Neuronal stem cell (in vitro differentiated cells): ENCODE results near the gene NT5E.
"Not testable (repeated sequence)": the region's sequence is repeated elsewhere in the genome, so short reads cannot be mapped to it uniquely, and the experiment has no call there.

Experiments
- DNase-seq: peaks from one replicate; pipeline ENCODE4 v3.0.0-alpha.2; 2013; ENCODE audit warnings: low spot score
- H2AFZ ChIP-seq: one replicate; pipeline ENCODE4 v1.6.1; 2013; ENCODE audit warnings: mild to moderate bottlenecking, low read length, inconsistent platforms
- H2AK5ac ChIP-seq: 2 replicates; pipeline ENCODE4 v1.6.1; 2013; ENCODE audit warnings: low read depth, mild to moderate bottlenecking, inconsistent platforms, low read length, moderate library complexity, mixed read lengths
- H2BK120ac ChIP-seq: 2 replicates; pipeline ENCODE4 v1.6.1; 2013; ENCODE audit warnings: low read depth, mild to moderate bottlenecking, inconsistent platforms, low read length, moderate library complexity, mixed read lengths
- H2BK12ac ChIP-seq: one replicate; pipeline ENCODE4 v1.6.1; 2013; ENCODE audit warnings: low read length, inconsistent platforms
- H2BK15ac ChIP-seq: 2 replicates; pipeline ENCODE4 v1.6.1; 2013; ENCODE audit warnings: mild to moderate bottlenecking, low read length, inconsistent platforms, mixed read lengths
- H2BK5ac ChIP-seq: one replicate; pipeline ENCODE4 v1.6.1; 2013; ENCODE audit warnings: inconsistent platforms, mild to moderate bottlenecking, low read length, moderate library complexity
- H3K14ac ChIP-seq: one replicate; pipeline ENCODE4 v1.6.1; 2013; ENCODE audit warnings: low read length, inconsistent platforms
- H3K18ac ChIP-seq: 2 replicates; pipeline ENCODE4 v1.6.1; 2013; ENCODE audit warnings: low read length, inconsistent platforms
- H3K23ac ChIP-seq: 2 replicates; pipeline ENCODE4 v1.6.1; 2013; ENCODE audit warnings: low read depth, mild to moderate bottlenecking, mixed read lengths, low read length, inconsistent platforms; ENCODE audit not compliant: poor library complexity
- H3K27ac ChIP-seq: replicated peaks from 3 replicates; pipeline ENCODE4 v1.5.1; 2013; ENCODE audit warnings: low read length, inconsistent platforms
- H3K27me3 ChIP-seq, 3 experiments: 2 replicates each; pipeline ENCODE4 v1.6.1; 2013; ENCODE audit warnings: low read length in 3 of 3, mild to moderate bottlenecking in 2 of 3, inconsistent platforms in 1 of 3, low read depth in 1 of 3, mixed read lengths in 1 of 3, moderate library complexity in 1 of 3; ENCODE audit not compliant: control insufficient read depth in 3 of 3, insufficient read depth in 3 of 3
- H3K36me3 ChIP-seq, 2 donors: replicated peaks in 1 of 2; 2 replicates each; pipeline ENCODE4 v1.6.1; 2013; ENCODE audit warnings: low read length in 2 of 2; ENCODE audit not compliant: control insufficient read depth in 2 of 2, insufficient read depth in 2 of 2
- H3K4ac ChIP-seq: 2 replicates; pipeline ENCODE4 v1.6.1; 2013; ENCODE audit warnings: inconsistent platforms, mild to moderate bottlenecking, low read length, moderate library complexity
- H3K4me1 ChIP-seq, 2 donors: 1 replicate in 1 of 2; 2 replicates in 1 of 2; pipeline ENCODE4 v1.6.1; 2013; ENCODE audit warnings: low read length in 2 of 2, low read depth in 1 of 2; ENCODE audit not compliant: control insufficient read depth in 2 of 2, insufficient read depth in 1 of 2
- H3K4me2 ChIP-seq: one replicate; pipeline ENCODE4 v1.6.1; 2013; ENCODE audit warnings: mild to moderate bottlenecking, low read length, inconsistent platforms; ENCODE audit not compliant: insufficient read depth, poor library complexity, severe bottlenecking
- H3K4me3 ChIP-seq, 2 donors: 2 replicates each; pipeline ENCODE4 v1.5.1; 2013; ENCODE audit warnings: low read length in 2 of 2, mild to moderate bottlenecking in 2 of 2, inconsistent platforms in 1 of 2, moderate library complexity in 1 of 2
- H3K79me1 ChIP-seq: one replicate; pipeline ENCODE4 v1.6.1; 2013; ENCODE audit warnings: low read depth, mild to moderate bottlenecking, inconsistent platforms, low read length, moderate library complexity
- H3K9ac ChIP-seq: one replicate; pipeline ENCODE4 v1.6.1; 2013; ENCODE audit warnings: mild to moderate bottlenecking, low read depth, low read length, inconsistent platforms; ENCODE audit not compliant: poor library complexity
- H3K9me3 ChIP-seq, 2 donors: replicated peaks in 1 of 2; 2 replicates each; pipeline versions ENCODE3 to v1.6.1; 2013; ENCODE audit warnings: low read length in 2 of 2, mild to moderate bottlenecking in 2 of 2, inconsistent platforms in 1 of 2, low read depth in 1 of 2, mixed read lengths in 1 of 2, moderate library complexity in 1 of 2; ENCODE audit not compliant: control insufficient read depth in 2 of 2, insufficient read depth in 1 of 2
- H4K8ac ChIP-seq: one replicate; pipeline ENCODE4 v1.6.1; 2013; ENCODE audit warnings: low read depth, mild to moderate bottlenecking, inconsistent platforms, low read length, moderate library complexity
- H4K91ac ChIP-seq: one replicate; pipeline ENCODE4 v1.6.1; 2013; ENCODE audit warnings: low read length, low read depth, mild to moderate bottlenecking, inconsistent platforms; ENCODE audit not compliant: poor library complexity
- WGBS, 2 donors: extraction: QIAGEN DNeasy Blood & Tissue Kit; methylation state at CpG; one replicate each; pipeline ENCODE4 v1.1.7; 2013; ENCODE audit warnings: missing lambda C conversion rate in 2 of 2, mixed read lengths in 1 of 2; ENCODE audit not compliant: insufficient read length in 2 of 2, insufficient replicate concordance in 1 of 2; ENCODE audit errors: extremely low coverage in 2 of 2; 5-methylcytosine and 5-hydroxymethylcytosine counted together

NT5E gene

GRCh38 chr6:85402922-85403321 lies 47.0 kb upstream of the NT5E start:
- peaks cover 3 to 7% of the 10 kb centered on the region in 2 donors for H3K4me1 ChIP-seq

GRCh38 chr6:85403331-85404015 lies 46.4 kb upstream of the NT5E start:
- WGBS, 2 donors: no CpG with 5 or more reads among the region's 2 CpGs
- H2BK5ac ChIP-seq: no peak overlapping the region
- no peak overlapping the region for H3K23ac ChIP-seq
- H3K27ac ChIP-seq: no peak overlapping the region
- H3K9me3 ChIP-seq: no peaks in the 10 kb centered on the region
- DNase-seq: no peak
- H3K4me2 ChIP-seq: no peak overlapping the region
- no peak overlapping the region for H2BK120ac ChIP-seq
- no peak overlapping the region for H2BK15ac ChIP-seq
- no peaks in the 10 kb centered on the region for H3K36me3 ChIP-seq
- peaks cover 3 to 7% of the 10 kb centered on the region in 2 donors for H3K4me1 ChIP-seq
- H4K91ac ChIP-seq: no peak overlapping the region
- no peak overlapping the region for H3K18ac ChIP-seq
- peak overlapping the region; percentile 68 for H2AFZ ChIP-seq
- H2AK5ac ChIP-seq: no peak overlapping the region
- H3K79me1 ChIP-seq: no peaks in the 10 kb centered on the region
- H3K14ac ChIP-seq: no peak overlapping the region
- H4K8ac ChIP-seq: no peak overlapping the region
- H3K4me3 ChIP-seq: no peak overlapping the region
- no peak overlapping the region for H3K4ac ChIP-seq
- no peak overlapping the region for H2BK12ac ChIP-seq
- H3K9ac ChIP-seq: no peak overlapping the region
- no peaks in the 10 kb centered on the region for H3K27me3 ChIP-seq

More at GRCh38 chr6:85402922-85403321, 47.0 kb upstream of the NT5E start:
- Histone ChIP-seq H3K4ac (no peak overlapping the region), H2BK120ac (no peak overlapping the region), H2BK5ac (no peak overlapping the region), H2AK5ac (no peak overlapping the region), H4K8ac (no peak overlapping the region), H3K4me2 (no peak overlapping the region), H3K9ac (no peak overlapping the region), H2BK12ac (no peak overlapping the region), H3K36me3 (no peaks in the 10 kb centered on the region), H3K79me1 (no peaks in the 10 kb centered on the region), H3K18ac (no peak overlapping the region), H4K91ac (no peak overlapping the region), H3K23ac (no peak overlapping the region), H3K14ac (no peak overlapping the region), H3K27ac (no peak overlapping the region), H2AFZ (peak overlapping the region; percentile 68), H3K4me3 (no peak overlapping the region), H3K27me3 (no peaks in the 10 kb centered on the region), H3K9me3 (no peaks in the 10 kb centered on the region), H2BK15ac (no peak overlapping the region)
- DNase-seq: no peak
- no CpG with 5 or more reads among the region's 7 CpGs for WGBS, 2 donors

DNA sequence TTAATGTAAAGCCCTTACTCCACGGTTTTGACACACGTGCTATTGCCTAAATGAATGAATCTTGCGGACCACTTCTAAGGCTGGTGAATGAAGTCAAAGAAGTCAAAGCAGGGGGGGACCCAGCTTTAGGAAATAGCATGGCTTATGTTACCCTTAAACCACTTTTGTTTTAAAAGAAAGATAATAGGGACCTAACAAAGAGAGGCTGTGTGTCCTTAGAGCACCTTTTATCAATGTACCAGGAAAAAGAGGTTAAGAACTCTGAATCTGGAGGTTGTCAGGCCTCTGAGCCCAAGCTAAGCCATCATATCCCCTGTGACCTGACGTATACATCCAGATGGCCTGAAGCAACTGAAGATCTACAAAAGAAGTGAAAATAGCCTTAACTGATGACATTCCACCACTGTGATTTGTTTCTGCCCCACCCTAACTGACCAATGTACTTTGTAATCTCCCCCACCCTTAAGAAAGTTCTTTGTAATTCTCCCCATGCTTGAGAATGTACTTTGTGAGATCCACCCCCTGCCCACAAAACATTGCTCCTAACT lies 45.8 kb upstream of the NT5E start:
- H4K8ac ChIP-seq, H2AK5ac ChIP-seq, H3K36me3 ChIP-seq, H2BK12ac ChIP-seq, H3K27ac ChIP-seq, DNase-seq, H3K4me3 ChIP-seq, H3K14ac ChIP-seq, H2BK120ac ChIP-seq, H3K27me3 ChIP-seq, H3K79me1 ChIP-seq, H3K4me1 ChIP-seq, H3K4ac ChIP-seq, H3K23ac ChIP-seq, H2BK15ac ChIP-seq, H2BK5ac ChIP-seq, H3K4me2 ChIP-seq, H3K18ac ChIP-seq, H3K9ac ChIP-seq, H4K91ac ChIP-seq, H2AFZ ChIP-seq, H3K9me3 ChIP-seq: not testable (repeated sequence)
- WGBS, 2 donors: no CpG with 5 or more reads among the region's 4 CpGs

GRCh38 chr6:85404564-85405174 lies 45.2 kb upstream of the NT5E start:
- Histone ChIP-seq H3K4me1 (peaks cover 3 to 7% of the 10 kb centered on the region in 2 donors), H2BK15ac (no peak overlapping the region), H3K9me3 (no peaks in the 10 kb centered on the region), H4K91ac (no peak overlapping the region), H3K4ac (no peak overlapping the region), H3K27ac (no peak overlapping the region), H3K79me1 (no peaks in the 10 kb centered on the region), H2BK5ac (no peak overlapping the region), H3K4me2 (no peak overlapping the region), H3K14ac (no peak overlapping the region), H3K18ac (no peak overlapping the region), H2AK5ac (no peak overlapping the region), H3K9ac (no peak overlapping the region), H2BK120ac (no peak overlapping the region), H3K23ac (no peak overlapping the region), H2AFZ (no peak overlapping the region), H3K27me3 (no peaks in the 10 kb centered on the region), H3K4me3 (no peak overlapping the region), H3K36me3 (no peaks in the 10 kb centered on the region), H2BK12ac (no peak overlapping the region), H4K8ac (no peak overlapping the region)
- no CpG with 5 or more reads among the region's 12 CpGs for WGBS, 2 donors
- no peak for DNase-seq
